Ovary (tissue), 9 donors: Measurements from ENCODE around the gene MN1. TPM values are rescaled to one million over a fixed set of nuclear protein-coding genes. Genes with fewer than 3 reads are reported as not detected.

ENCODE experiments used
- DNase-seq, 5 donors: peaks; one replicate each; pipeline ENCODE4 v3.0.0-alpha.2; 2019 to 2020
- H3K27ac ChIP-seq, 2 donors: fragments of 200-600 bp; one replicate each; pipeline versions ENCODE4 v1.5.1 to v1.8.0; 2019 to 2022
- H3K27me3 ChIP-seq: fragments of 200-600 bp; one replicate; pipeline ENCODE4 v1.8.0; 2022
- H3K36me3 ChIP-seq: fragments of 200-600 bp; sonication (generic); one replicate; pipeline ENCODE4 v1.5.1; 2019
- H3K4me1 ChIP-seq: one replicate; pipeline ENCODE4 v1.8.1; 2013; ENCODE audit warnings: mild to moderate bottlenecking, moderate library complexity; ENCODE audit not compliant: insufficient read depth
- H3K4me3 ChIP-seq: fragments of 200-600 bp; sonication (generic); one replicate; pipeline ENCODE4 v1.5.1; 2017
- H3K9me3 ChIP-seq, 2 donors: fragments of 200-600 bp in 1 of 2; sonication (generic) in 1 of 2; one replicate each; pipeline versions ENCODE4 v1.5.1 to v1.8.1; 2013 to 2019; ENCODE audit warnings: mild to moderate bottlenecking in 1 of 2, moderate library complexity in 1 of 2
- EP300 ChIP-seq: sonication (generic); formaldehyde crosslinking; IDR thresholded peaks from one replicate; pipeline ENCODE4 v1.6.1; 2017; ENCODE audit warnings: antibody characterized with exemption
- POLR2A ChIP-seq: fragments of 450-650 bp; IDR thresholded peaks from one replicate; pipeline ENCODE4 v1.6.1; 2017; ENCODE audit warnings: antibody characterized with exemption, mild to moderate bottlenecking, moderate library complexity
- WGBS, 3 donors: extraction: QIAGEN DNeasy Blood & Tissue Kit in 1 of 3; methylation state at CpG; one replicate each; pipeline versions ENCODE4 v1.1.5 to v1.1.7; 2013 to 2017; 5-methylcytosine and 5-hydroxymethylcytosine counted together
- intact Hi-C, 4 donors: fragments of 100-400 bp; cut with DNase I; formaldehyde crosslinking; loops; one replicate each; pipeline versions ENCODE4 v1.11.0 to v1.15.1; 2022 to 2023
- polyA plus RNA-seq, 2 donors: library from polyadenylated mRNA; stranded (reverse); fragments of 200-250 nt in 1 of 2; fragments of 350-450 nt in 1 of 2; fragmentation: Illumina TruSeq in 1 of 2; extraction: RNeasy Lipid Tissue Mini Kit (QIAGEN cat#74804) in 1 of 2; gene quantifications; one replicate each; pipeline ENCODE4 v1.2.3, GENCODE V29; 2013 to 2014
- total RNA-seq, 7 donors: library from RNA; depleted of rRNA in 2 of 7; stranded (reverse); fragments of >200 nt in 2 of 7; fragmentation: NEBNext Ultra II Directional in 3 of 7; extraction: Animal tissue kit (Norgen Biotek cat#: 25700) in 3 of 7; gene quantifications; one replicate each; pipeline versions ENCODE4 v1.1.0 to v1.2.4, GENCODE V29; 2016 to 2023
- TF ChIP-seq, protein P1 (sequence below), 3 donors: fragments of 450-650 bp in 2 of 3; fragments of 200-600 bp in 1 of 3; IDR thresholded peaks; one replicate each; pipeline versions ENCODE4 v1.5.1 to v1.8.0; 2016 to 2022; ENCODE audit warnings: antibody characterized with exemption in 3 of 3, mild to moderate bottlenecking in 1 of 3
- donor health status: DM: no; HTN: no; CAD: no; lungs with moderate emphysema.
- donor health status: DM: no; HTN: no; CAD: no.
- donor health status: Bipolar disorder and iron deficiency.
- donor health status: DM: yes; HTN: yes; CAD: no.
- donor health status: DM: no; HTN: no; CAD: no.
- donor health status: DM: yes; HTN: yes; CAD: no.

MN1 gene
- total and polyA plus RNA-seq, 9 donors, result 6.7 to 33.5 (median 13.4) TPM

GRCh38 chr22:27798511-27799014, 3.0 kb downstream of the MN1 start:
- H3K27ac ChIP-seq, result no peak overlapping the region
- H3K4me1 ChIP-seq, result peaks cover 18% of the 10 kb centered on the region
- WGBS, 3 donors, result 84 to 93% (median 93%) methylated on average over 19 to 44 of the region's 44 CpGs
- TF ChIP-seq EP300 (no peak), POLR2A (no peak)
- TF ChIP-seq, protein P1, sequence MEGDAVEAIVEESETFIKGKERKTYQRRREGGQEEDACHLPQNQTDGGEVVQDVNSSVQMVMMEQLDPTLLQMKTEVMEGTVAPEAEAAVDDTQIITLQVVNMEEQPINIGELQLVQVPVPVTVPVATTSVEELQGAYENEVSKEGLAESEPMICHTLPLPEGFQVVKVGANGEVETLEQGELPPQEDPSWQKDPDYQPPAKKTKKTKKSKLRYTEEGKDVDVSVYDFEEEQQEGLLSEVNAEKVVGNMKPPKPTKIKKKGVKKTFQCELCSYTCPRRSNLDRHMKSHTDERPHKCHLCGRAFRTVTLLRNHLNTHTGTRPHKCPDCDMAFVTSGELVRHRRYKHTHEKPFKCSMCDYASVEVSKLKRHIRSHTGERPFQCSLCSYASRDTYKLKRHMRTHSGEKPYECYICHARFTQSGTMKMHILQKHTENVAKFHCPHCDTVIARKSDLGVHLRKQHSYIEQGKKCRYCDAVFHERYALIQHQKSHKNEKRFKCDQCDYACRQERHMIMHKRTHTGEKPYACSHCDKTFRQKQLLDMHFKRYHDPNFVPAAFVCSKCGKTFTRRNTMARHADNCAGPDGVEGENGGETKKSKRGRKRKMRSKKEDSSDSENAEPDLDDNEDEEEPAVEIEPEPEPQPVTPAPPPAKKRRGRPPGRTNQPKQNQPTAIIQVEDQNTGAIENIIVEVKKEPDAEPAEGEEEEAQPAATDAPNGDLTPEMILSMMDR (IDR thresholded peaks at IDR 0.05), result no peak
- no peak for DNase-seq
- H3K27me3 ChIP-seq, result no peaks in the 10 kb centered on the region
- H3K9me3 ChIP-seq, result no peaks in the 10 kb centered on the region
- H3K36me3 ChIP-seq, result no peaks in the 10 kb centered on the region
- intact Hi-C loops, result loop anchor here in 2 of 4 donors (1.0 to 5.0 kb wide), 2 partner anchors 181 to 196 kb away; no protein-coding TSS in a partner anchor
- H3K4me3 ChIP-seq, result no peak overlapping the region

DNA sequence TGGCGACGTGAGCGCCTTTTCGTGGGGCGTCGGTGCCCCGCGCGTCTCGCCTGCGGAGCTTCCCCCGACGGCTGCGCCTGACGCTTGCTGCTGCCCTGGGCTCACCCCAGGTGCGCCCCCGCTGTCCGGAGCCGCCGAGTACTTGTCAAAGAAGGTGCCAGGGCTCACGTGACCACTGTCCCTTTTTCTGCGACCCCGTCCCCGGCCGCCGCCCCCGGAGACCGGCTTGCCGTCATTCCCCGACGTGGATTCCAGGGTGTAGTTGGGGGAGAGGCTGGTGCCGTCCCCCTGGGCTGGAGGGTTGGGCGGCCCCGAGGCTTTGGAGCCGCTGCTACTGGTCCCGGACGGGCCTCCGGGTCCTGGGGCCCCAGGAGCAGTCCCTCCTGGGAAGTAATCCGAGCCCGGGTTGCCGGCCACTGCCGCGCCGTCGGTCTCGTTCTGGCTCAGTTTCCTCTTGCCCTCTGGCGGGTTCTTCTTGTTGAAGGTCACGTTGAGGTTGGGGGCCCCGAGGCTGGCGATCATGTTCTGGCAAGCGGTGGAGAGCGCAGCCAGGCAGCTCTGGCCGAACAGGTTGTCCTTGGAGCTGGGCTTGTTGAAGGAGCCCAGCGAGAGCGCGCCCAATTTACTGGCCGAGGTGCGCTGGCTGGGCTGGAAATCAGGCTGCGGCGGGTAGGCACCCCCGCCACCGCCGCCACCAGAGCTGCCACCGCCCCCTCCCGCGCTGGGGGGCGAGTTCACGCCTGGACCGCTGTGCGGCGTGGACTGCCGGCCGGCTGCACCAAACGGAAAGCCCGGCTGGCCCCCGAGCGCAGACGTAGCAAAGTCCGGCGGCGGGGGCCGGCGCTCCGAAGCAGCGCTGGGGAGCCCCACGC, 3.8 kb downstream of the MN1 start:
- no peak for DNase-seq
- H3K36me3 ChIP-seq, result no peaks in the 10 kb centered on the region
- no peaks in the 10 kb centered on the region for H3K9me3 ChIP-seq
- no peak for TF ChIP-seq POLR2A
- TF ChIP-seq, protein P1 (IDR thresholded peaks at IDR 0.05), result no peak
- TF ChIP-seq EP300, result no peak
- H3K27ac ChIP-seq, result no peak overlapping the region
- intact Hi-C loops, result loop anchor here in 1 of 4 donors (5.0 kb wide), 1 partner anchor 180 kb away; no protein-coding TSS in a partner anchor
- WGBS, 3 donors, result 84 to 94% (median 92%) methylated on average over 58 to 86 of the region's 86 CpGs
- no peak overlapping the region for H3K4me3 ChIP-seq
- H3K27me3 ChIP-seq, result no peaks in the 10 kb centered on the region
- H3K4me1 ChIP-seq, result peaks cover 18% of the 10 kb centered on the region

DNA sequence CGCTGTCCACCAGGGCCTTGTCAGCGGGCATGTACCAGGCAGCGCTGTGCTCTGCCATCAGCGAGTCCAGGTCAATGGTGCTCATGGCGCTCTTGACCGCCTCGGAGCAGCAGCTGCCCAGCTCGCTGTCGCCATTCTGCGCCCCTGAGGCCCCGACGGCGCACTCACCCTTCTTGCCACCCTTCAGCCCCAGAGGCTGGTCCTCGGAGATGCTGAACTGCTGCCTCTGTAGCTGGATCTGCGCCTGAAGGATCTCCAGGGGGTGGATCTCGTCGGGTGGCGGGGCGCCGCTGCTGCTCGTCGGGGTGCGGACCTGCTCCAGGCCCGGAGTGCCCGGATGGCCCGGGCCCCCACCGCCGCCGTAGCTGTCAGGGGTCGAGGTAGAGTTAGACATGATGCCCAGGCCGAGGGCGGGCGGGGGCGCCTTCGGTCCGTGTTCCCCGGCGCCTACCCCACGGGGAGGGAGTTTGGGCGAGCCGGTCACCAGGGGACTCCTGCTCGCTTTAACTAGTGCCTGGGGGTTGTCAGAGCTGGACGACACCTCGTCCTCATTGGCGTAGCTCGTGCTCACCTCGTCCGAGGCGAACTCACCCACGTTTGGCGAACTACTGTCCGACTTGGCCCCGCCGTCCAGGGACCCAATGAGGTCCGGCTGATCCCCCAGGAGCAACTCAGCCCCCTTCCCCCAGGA, 4.6 kb downstream of the MN1 start:
- no peak overlapping the region for H3K27ac ChIP-seq
- intact Hi-C loops, result loop anchor here in 1 of 4 donors (5.0 kb wide), 1 partner anchor 180 kb away; no protein-coding TSS in a partner anchor
- H3K36me3 ChIP-seq, result no peaks in the 10 kb centered on the region
- no peaks in the 10 kb centered on the region for H3K9me3 ChIP-seq
- H3K4me3 ChIP-seq, result no peak overlapping the region
- WGBS, 3 donors, result 92 to 95% (median 94%) methylated on average over 55 of the region's 55 CpGs
- peaks cover 15% of the 10 kb centered on the region for H3K4me1 ChIP-seq
- TF ChIP-seq, protein P1 (IDR thresholded peaks at IDR 0.05), result no peak
- TF ChIP-seq EP300 (no peak), POLR2A (no peak)
- H3K27me3 ChIP-seq, result no peaks in the 10 kb centered on the region
- no peak for DNase-seq

DNA sequence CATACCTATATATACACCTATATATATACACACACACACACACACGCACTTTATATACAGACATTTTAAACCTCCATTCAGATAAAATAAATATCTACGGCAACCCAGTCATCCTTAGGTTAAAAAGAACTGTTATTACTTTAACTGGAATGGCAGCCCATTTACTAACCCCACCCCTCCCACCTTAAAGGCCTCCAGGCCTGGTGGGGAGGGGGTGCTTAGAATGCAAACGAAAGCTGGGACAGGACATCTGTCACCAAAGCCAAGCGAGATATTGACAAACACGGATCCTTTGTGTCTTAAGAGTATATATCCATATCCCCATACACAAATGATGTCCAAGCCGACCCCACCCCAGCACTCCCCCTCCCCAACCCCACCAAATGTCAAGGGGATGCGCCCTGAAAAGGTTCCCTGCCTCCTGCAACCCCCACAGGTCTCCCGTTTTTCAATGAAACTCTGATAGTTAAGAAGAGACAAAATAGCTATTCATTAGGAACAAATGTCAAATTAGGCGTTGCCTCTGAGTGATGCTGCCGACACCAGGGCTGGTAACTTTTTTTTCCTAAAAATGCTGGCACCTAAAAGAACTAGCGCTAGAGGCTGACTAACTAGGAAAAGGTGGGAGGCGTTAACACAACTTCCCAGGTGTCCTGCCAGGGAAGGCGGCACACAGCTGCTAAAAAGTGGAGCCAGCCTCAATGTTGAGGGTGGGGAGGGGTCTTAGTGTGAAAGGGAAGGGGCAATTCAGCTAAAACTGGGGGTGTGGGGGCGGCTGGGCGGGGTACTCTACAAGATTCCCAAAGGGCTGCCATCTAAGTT, 5.6 kb downstream of the MN1 start:
- intact Hi-C loops, result loop anchor here in 2 of 4 donors (2.0 to 5.0 kb wide), 2 partner anchors 37 to 179 kb away; no protein-coding TSS in a partner anchor
- no peaks in the 10 kb centered on the region for H3K27me3 ChIP-seq
- TF ChIP-seq, protein P1 (IDR thresholded peaks at IDR 0.05), result no peak
- no peak for TF ChIP-seq EP300
- TF ChIP-seq POLR2A, result no peak
- H3K27ac ChIP-seq, result no peak overlapping the region
- peaks cover 15% of the 10 kb centered on the region for H3K4me1 ChIP-seq
- DNase-seq, result peak in 1 of 5 donors; percentile 20
- no peak overlapping the region for H3K4me3 ChIP-seq
- WGBS, 3 donors, result 62 to 75% (median 72%) methylated on average over 15 of the region's 15 CpGs
- no peaks in the 10 kb centered on the region for H3K36me3 ChIP-seq
- H3K9me3 ChIP-seq, result no peaks in the 10 kb centered on the region
